ENCODE data around the gene FBXO30. TPM values are rescaled to one million over a fixed set of nuclear protein-coding genes. Genes with fewer than 3 reads are reported as not detected.

The FBXO30 gene
- total RNA-seq, 6 experiments from 2014 or later = 2.2 to 3.2 (median 3.0) TPM

DNA sequence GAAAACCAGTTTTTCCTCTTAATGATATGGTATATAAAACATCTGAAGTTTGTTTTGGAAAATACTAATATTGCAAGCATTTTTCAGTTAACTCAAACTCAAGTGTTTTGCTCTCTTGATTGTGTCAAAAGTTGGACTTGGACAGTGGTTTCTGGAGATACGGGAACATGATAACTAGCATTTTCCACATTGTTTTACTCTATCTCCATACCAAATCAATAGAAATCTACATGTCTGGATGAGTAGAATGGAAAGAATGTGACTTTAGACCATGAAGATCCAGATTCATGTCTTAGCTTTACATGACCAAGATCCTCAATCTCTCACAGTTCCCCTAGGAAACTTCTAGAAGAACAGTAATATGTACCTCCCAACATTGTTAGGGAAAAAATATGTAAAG lies 22.2 kb upstream of the FBXO30 start:
- no peaks in the 10 kb centered on the region for H3K4me1 ChIP-seq
- H3K27me3 ChIP-seq = no peaks in the 10 kb centered on the region
- intact Hi-C loops (cut with DNase I) = no loop called here
- H3K4me3 ChIP-seq = no peak overlapping the region
- TF ChIP-seq, protein P1, sequence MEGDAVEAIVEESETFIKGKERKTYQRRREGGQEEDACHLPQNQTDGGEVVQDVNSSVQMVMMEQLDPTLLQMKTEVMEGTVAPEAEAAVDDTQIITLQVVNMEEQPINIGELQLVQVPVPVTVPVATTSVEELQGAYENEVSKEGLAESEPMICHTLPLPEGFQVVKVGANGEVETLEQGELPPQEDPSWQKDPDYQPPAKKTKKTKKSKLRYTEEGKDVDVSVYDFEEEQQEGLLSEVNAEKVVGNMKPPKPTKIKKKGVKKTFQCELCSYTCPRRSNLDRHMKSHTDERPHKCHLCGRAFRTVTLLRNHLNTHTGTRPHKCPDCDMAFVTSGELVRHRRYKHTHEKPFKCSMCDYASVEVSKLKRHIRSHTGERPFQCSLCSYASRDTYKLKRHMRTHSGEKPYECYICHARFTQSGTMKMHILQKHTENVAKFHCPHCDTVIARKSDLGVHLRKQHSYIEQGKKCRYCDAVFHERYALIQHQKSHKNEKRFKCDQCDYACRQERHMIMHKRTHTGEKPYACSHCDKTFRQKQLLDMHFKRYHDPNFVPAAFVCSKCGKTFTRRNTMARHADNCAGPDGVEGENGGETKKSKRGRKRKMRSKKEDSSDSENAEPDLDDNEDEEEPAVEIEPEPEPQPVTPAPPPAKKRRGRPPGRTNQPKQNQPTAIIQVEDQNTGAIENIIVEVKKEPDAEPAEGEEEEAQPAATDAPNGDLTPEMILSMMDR (IDR thresholded peaks at IDR 0.05) = no peak
- no peak for TF ChIP-seq POLR2A (IDR thresholded peaks at IDR 0.05)
- ATAC-seq (no peak), DNase-seq (no peak)
- 94% methylated on average over 1 of the region's 1 CpG for WGBS (ENCODE audit: insufficient coverage, low coverage, low lambda C conversion rate, missing lambda C conversion rate)
- H3K36me3 ChIP-seq = no peaks in the 10 kb centered on the region
- no peaks in the 10 kb centered on the region for H3K9me3 ChIP-seq
- no peak overlapping the region for H3K27ac ChIP-seq

DNA sequence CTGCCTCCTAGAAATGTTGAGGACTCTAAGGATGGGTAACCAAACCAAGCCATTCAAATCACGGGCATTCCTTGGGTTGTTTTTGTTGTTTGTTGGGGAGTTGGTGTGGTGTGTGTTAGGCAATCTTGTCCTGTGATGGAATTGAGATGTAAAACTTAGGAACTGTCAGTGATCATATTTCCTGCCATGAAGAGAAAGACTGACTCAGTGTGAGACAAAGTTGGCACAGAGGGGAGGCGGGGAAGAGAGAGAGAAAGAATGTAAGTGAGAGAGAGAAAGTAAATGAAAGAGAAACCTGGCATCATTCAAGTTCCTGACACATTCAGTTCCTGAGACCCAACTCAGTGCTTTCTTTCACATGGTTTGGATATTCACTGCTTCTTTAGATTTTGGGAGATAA lies 21.6 kb upstream of the FBXO30 start:
- intact Hi-C loops (cut with DNase I) = no loop called here
- Histone ChIP-seq H3K9me3 (no peaks in the 10 kb centered on the region), H3K27me3 (no peaks in the 10 kb centered on the region), H3K36me3 (no peaks in the 10 kb centered on the region), H3K4me1 (no peaks in the 10 kb centered on the region), H3K27ac (no peak overlapping the region), H3K4me3 (no peak overlapping the region)
- 86% methylated on average over 2 of the region's 2 CpGs for WGBS (ENCODE audit: insufficient coverage, low coverage, low lambda C conversion rate, missing lambda C conversion rate)
- TF ChIP-seq POLR2A (IDR thresholded peaks at IDR 0.05) = no peak
- TF ChIP-seq, protein P1 (IDR thresholded peaks at IDR 0.05) = no peak
- ATAC-seq (no peak), DNase-seq (no peak)

DNA sequence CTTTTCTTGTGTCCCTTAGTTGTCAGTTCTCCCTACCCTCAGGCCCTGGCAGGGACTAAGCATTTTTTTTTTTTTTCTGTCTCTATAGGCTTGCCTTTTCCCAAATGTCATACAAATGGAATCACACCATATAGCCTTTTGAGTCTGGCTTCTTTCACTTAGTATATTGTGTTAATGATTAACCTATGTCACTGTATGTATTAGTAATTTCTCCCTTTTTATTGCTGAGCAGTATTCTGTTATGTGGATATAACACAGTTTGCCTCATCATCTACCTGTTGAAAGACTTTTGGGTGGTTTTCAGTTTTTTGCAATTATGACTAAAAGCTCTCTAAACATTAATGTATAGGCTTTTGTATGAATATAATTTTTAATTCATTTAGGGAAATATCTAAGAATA lies 16.0 kb upstream of the FBXO30 start:
- Histone ChIP-seq H3K4me1 (no peaks in the 10 kb centered on the region), H3K36me3 (no peaks in the 10 kb centered on the region), H3K9me3 (no peaks in the 10 kb centered on the region), H3K27ac (no peak overlapping the region), H3K27me3 (no peaks in the 10 kb centered on the region), H3K4me3 (no peak overlapping the region)
- intact Hi-C loops (cut with DNase I) = no loop called here
- DNase-seq (no peak), ATAC-seq (no peak)
- TF ChIP-seq, protein P1 (IDR thresholded peaks at IDR 0.05) = no peak
- TF ChIP-seq POLR2A (IDR thresholded peaks at IDR 0.05) = no peak

DNA sequence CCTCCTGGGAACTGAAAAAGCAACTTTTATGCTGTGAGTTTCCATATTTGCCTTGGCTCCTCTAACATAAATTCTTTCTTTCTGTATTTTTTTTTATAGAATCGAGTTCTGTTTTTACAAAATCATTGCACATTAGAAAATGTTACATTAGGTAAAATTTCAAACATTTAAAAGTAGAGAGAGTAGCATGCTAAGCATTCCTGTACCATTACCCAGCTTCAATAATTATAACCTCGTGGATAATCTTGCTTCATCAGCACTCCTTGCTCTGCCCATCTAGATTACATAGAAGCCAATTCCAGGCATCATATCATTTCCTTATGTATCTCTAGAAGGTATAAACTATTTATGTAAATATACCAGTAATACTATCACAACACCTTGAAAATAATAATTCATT lies 15.4 kb upstream of the FBXO30 start:
- TF ChIP-seq POLR2A (IDR thresholded peaks at IDR 0.05) = no peak
- TF ChIP-seq, protein P1 (IDR thresholded peaks at IDR 0.05) = no peak
- Histone ChIP-seq H3K9me3 (no peaks in the 10 kb centered on the region), H3K4me1 (no peaks in the 10 kb centered on the region), H3K4me3 (no peak overlapping the region), H3K36me3 (no peaks in the 10 kb centered on the region), H3K27me3 (no peaks in the 10 kb centered on the region), H3K27ac (no peak overlapping the region)
- ATAC-seq = no peak
- DNase-seq = no peak
- WGBS (ENCODE audit: insufficient coverage, low coverage, low lambda C conversion rate, missing lambda C conversion rate) = 73% methylated on average over 2 of the region's 2 CpGs
- intact Hi-C loops (cut with DNase I) = no loop called here

DNA sequence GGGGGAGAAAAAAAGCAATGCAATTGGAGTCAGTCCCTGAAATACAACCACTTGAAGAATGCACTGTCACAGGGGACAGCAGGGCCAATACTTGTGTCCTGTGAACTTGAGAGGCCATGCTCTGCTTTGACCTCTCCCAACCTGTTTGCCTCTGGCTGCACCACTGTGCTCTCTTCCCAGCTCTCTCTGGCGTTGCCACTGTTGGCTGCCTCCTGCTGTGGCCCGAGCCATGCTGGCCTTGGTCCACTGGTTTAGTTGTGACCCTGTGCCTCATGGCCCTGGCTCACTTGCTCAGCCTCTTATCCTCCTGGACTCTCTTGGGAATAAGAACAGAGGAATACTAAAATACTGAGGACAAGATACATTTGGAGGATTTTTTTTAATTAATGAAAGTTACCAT lies 14.5 kb upstream of the FBXO30 start:
- 27% methylated on average over 2 of the region's 2 CpGs for WGBS (ENCODE audit: insufficient coverage, low coverage, low lambda C conversion rate, missing lambda C conversion rate)
- H3K27me3 ChIP-seq = no peaks in the 10 kb centered on the region
- ATAC-seq = peak; percentile 28 to 100 (median 58)
- no peak overlapping the region for H3K4me3 ChIP-seq
- intact Hi-C loops (cut with DNase I) = no loop called here
- peak; percentile 18 to 88 (median 83) for DNase-seq
- no peaks in the 10 kb centered on the region for H3K9me3 ChIP-seq
- H3K4me1 ChIP-seq = no peaks in the 10 kb centered on the region
- H3K27ac ChIP-seq = no peak overlapping the region
- H3K36me3 ChIP-seq = no peaks in the 10 kb centered on the region
- TF ChIP-seq POLR2A (IDR thresholded peaks at IDR 0.05) = no peak
- TF ChIP-seq, protein P1 (IDR thresholded peaks at IDR 0.05) = no peak
